Chondrocyte (in vitro differentiated cells): ENCODE measurements around the gene C1QTNF1. TPM values are rescaled to one million over a fixed set of nuclear protein-coding genes. Genes with fewer than 3 reads are reported as not detected.

ENCODE experiments used
- DNase-seq: peaks from one replicate; pipeline ENCODE4 v3.0.0; 2021; ENCODE audit warnings: mixed read lengths, low spot score
- H3K27ac Mint-ChIP-seq: one replicate; pipeline ENCODE4 v1.8.0; 2021; ENCODE audit warnings: mild to moderate bottlenecking, moderate library complexity, mixed read lengths; ENCODE audit not compliant: unreplicated experiment
- H3K27me3 Mint-ChIP-seq: 2 replicates; pipeline ENCODE4 v1.8.0; 2021; ENCODE audit warnings: low read depth, mixed read lengths
- H3K36me3 Mint-ChIP-seq: 2 replicates; pipeline ENCODE4 v1.8.0; 2021; ENCODE audit warnings: low read depth, mixed read lengths
- H3K4me1 Mint-ChIP-seq: 2 replicates; pipeline ENCODE4 v1.8.0; 2021; ENCODE audit warnings: low read depth, mild to moderate bottlenecking, mixed read lengths
- H3K4me3 Mint-ChIP-seq: one replicate; pipeline ENCODE4 v1.8.0; 2021; ENCODE audit warnings: mild to moderate bottlenecking, moderate library complexity, mixed read lengths; ENCODE audit not compliant: unreplicated experiment
- H3K9me3 Mint-ChIP-seq: 2 replicates; pipeline ENCODE4 v1.8.0; 2021; ENCODE audit warnings: low read depth, mixed read lengths
- CTCF ChIP-seq: fragments of 200-600 bp; sonication (generic); IDR thresholded peaks from 2 replicates; pipeline ENCODE4 v1.5.0; 2021; ENCODE audit warnings: antibody characterized with exemption, mild to moderate bottlenecking, moderate library complexity
- total RNA-seq: library from RNA; stranded (reverse); gene quantifications from 3 replicates; pipeline ENCODE4 v1.2.1, GENCODE V29; 2021

C1QTNF1 gene
- total RNA-seq, 1 donor from 2014 or later = 74.7 TPM

- peaks cover 3% of the 10 kb centered on the region for H3K27me3 Mint-ChIP-seq
- no peak for DNase-seq
- TF ChIP-seq CTCF = no peak
- H3K9me3 Mint-ChIP-seq = no peaks in the 10 kb centered on the region
- peak overlapping the region; percentile 85 for H3K4me3 Mint-ChIP-seq
- H3K27ac Mint-ChIP-seq = peak overlapping the region; percentile 59
- peaks cover 6% of the 10 kb centered on the region for H3K36me3 Mint-ChIP-seq
- H3K4me1 Mint-ChIP-seq = peaks cover 10% of the 10 kb centered on the region
Measured at GRCh38 chr17:79075446-79075750, 51.4 kb downstream of the C1QTNF1 start.

GRCh38 chr17:79075861-79076406 lies 52.0 kb downstream of the C1QTNF1 start:
- peak; percentile 18 for DNase-seq
- Mint-ChIP-seq H3K4me1 (peaks cover 10% of the 10 kb centered on the region), H3K9me3 (no peaks in the 10 kb centered on the region), H3K36me3 (peaks cover 11% of the 10 kb centered on the region), H3K4me3 (peak overlapping the region; percentile 85), H3K27ac (no peak overlapping the region), H3K27me3 (peaks cover 1% of the 10 kb centered on the region)
- TF ChIP-seq CTCF = no peak

- DNase-seq = peak; percentile 89
- H3K9me3 Mint-ChIP-seq = no peaks in the 10 kb centered on the region
- no peaks in the 10 kb centered on the region for H3K27me3 Mint-ChIP-seq
- no peak overlapping the region for H3K27ac Mint-ChIP-seq
- no peak for TF ChIP-seq CTCF
- peaks cover 13% of the 10 kb centered on the region for H3K36me3 Mint-ChIP-seq
- no peak overlapping the region for H3K4me3 Mint-ChIP-seq
- H3K4me1 Mint-ChIP-seq = peaks cover 10% of the 10 kb centered on the region
Measured at GRCh38 chr17:79077587-79077986, 53.6 kb downstream of the C1QTNF1 start.

GRCh38 chr17:79078476-79079190 lies 54.7 kb downstream of the C1QTNF1 start:
- H3K4me1 Mint-ChIP-seq = peaks cover 10% of the 10 kb centered on the region
- peaks cover 13% of the 10 kb centered on the region for H3K36me3 Mint-ChIP-seq
- H3K27me3 Mint-ChIP-seq = no peaks in the 10 kb centered on the region
- H3K9me3 Mint-ChIP-seq = no peaks in the 10 kb centered on the region
- no peak overlapping the region for H3K4me3 Mint-ChIP-seq
- TF ChIP-seq CTCF = no peak
- no peak overlapping the region for H3K27ac Mint-ChIP-seq
- DNase-seq = peak; percentile 58

GRCh38 chr17:79079421-79080200 lies 55.6 kb downstream of the C1QTNF1 start:
- peak; percentile 79 for DNase-seq
- Mint-ChIP-seq H3K36me3 (peaks cover 13% of the 10 kb centered on the region), H3K4me3 (no peak overlapping the region), H3K27ac (no peak overlapping the region), H3K9me3 (no peaks in the 10 kb centered on the region), H3K4me1 (peaks cover 10% of the 10 kb centered on the region), H3K27me3 (no peaks in the 10 kb centered on the region)
- TF ChIP-seq CTCF = no peak
